Measurements from ENCODE around the gene AFDN. TPM values are rescaled to one million over a fixed set of nuclear protein-coding genes. Genes with fewer than 3 reads are reported as not detected.

Gene AFDN
- total and polyA plus RNA-seq, 2 of the 8 experiments (the other 6 are each of a cell fraction or from before 2014, with no cell fraction given): 53.4 to 192 TPM

DNA sequence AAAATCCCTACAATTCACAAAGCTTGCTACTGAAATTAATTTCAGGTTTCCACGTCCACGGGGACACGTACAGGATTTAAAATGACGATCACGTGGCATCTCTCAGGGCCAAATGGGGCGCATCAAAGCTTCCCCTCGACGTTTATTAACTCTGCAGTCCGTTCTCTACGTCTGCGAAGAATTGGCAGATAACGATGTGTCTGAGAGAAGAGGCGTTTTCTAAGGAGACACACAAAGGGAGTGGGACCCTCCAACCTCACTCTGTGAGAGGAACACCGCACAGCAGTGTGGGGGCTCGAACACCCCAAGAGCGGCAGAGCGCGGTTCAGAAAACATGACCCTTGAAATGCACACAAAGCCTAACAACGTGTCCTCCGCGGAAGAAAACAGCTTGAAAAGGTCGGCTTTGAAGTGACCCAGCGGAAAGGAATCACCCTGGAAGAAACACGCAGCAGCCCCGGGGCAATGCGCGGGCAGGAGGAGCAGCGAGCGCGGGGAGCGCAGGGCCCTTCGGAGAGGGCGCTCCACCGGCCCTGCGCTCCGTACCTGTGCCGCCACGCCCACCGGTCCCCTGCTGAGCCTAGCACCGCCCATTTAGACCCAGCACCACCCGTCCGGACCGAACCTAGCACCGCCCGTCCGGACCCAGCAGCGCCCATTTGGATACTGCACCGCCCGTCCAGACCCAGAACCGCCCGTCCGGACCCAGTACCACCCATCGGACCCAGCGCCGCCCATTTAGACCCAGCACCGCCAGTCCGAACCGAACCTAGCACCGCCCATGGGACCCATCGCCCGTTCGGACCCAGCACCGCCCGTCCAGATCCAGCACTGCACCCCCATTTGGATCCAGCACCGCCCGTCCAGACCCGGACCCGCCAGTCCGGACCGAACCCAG, 1.1 kb upstream of the AFDN start (continued):
- TF ChIP-seq, protein P1, sequence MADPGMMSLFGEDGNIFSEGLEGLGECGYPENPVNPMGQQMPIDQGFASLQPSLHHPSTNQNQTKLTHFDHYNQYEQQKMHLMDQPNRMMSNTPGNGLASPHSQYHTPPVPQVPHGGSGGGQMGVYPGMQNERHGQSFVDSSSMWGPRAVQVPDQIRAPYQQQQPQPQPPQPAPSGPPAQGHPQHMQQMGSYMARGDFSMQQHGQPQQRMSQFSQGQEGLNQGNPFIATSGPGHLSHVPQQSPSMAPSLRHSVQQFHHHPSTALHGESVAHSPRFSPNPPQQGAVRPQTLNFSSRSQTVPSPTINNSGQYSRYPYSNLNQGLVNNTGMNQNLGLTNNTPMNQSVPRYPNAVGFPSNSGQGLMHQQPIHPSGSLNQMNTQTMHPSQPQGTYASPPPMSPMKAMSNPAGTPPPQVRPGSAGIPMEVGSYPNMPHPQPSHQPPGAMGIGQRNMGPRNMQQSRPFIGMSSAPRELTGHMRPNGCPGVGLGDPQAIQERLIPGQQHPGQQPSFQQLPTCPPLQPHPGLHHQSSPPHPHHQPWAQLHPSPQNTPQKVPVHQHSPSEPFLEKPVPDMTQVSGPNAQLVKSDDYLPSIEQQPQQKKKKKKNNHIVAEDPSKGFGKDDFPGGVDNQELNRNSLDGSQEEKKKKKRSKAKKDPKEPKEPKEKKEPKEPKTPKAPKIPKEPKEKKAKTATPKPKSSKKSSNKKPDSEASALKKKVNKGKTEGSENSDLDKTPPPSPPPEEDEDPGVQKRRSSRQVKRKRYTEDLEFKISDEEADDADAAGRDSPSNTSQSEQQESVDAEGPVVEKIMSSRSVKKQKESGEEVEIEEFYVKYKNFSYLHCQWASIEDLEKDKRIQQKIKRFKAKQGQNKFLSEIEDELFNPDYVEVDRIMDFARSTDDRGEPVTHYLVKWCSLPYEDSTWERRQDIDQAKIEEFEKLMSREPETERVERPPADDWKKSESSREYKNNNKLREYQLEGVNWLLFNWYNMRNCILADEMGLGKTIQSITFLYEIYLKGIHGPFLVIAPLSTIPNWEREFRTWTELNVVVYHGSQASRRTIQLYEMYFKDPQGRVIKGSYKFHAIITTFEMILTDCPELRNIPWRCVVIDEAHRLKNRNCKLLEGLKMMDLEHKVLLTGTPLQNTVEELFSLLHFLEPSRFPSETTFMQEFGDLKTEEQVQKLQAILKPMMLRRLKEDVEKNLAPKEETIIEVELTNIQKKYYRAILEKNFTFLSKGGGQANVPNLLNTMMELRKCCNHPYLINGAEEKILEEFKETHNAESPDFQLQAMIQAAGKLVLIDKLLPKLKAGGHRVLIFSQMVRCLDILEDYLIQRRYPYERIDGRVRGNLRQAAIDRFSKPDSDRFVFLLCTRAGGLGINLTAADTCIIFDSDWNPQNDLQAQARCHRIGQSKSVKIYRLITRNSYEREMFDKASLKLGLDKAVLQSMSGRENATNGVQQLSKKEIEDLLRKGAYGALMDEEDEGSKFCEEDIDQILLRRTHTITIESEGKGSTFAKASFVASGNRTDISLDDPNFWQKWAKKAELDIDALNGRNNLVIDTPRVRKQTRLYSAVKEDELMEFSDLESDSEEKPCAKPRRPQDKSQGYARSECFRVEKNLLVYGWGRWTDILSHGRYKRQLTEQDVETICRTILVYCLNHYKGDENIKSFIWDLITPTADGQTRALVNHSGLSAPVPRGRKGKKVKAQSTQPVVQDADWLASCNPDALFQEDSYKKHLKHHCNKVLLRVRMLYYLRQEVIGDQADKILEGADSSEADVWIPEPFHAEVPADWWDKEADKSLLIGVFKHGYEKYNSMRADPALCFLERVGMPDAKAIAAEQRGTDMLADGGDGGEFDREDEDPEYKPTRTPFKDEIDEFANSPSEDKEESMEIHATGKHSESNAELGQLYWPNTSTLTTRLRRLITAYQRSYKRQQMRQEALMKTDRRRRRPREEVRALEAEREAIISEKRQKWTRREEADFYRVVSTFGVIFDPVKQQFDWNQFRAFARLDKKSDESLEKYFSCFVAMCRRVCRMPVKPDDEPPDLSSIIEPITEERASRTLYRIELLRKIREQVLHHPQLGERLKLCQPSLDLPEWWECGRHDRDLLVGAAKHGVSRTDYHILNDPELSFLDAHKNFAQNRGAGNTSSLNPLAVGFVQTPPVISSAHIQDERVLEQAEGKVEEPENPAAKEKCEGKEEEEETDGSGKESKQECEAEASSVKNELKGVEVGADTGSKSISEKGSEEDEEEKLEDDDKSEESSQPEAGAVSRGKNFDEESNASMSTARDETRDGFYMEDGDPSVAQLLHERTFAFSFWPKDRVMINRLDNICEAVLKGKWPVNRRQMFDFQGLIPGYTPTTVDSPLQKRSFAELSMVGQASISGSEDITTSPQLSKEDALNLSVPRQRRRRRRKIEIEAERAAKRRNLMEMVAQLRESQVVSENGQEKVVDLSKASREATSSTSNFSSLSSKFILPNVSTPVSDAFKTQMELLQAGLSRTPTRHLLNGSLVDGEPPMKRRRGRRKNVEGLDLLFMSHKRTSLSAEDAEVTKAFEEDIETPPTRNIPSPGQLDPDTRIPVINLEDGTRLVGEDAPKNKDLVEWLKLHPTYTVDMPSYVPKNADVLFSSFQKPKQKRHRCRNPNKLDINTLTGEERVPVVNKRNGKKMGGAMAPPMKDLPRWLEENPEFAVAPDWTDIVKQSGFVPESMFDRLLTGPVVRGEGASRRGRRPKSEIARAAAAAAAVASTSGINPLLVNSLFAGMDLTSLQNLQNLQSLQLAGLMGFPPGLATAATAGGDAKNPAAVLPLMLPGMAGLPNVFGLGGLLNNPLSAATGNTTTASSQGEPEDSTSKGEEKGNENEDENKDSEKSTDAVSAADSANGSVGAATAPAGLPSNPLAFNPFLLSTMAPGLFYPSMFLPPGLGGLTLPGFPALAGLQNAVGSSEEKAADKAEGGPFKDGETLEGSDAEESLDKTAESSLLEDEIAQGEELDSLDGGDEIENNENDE (IDR thresholded peaks at IDR 0.05; ENCODE audit: insufficient replicate concordance, low read length): no peak
- TF ChIP-seq, protein P2, sequence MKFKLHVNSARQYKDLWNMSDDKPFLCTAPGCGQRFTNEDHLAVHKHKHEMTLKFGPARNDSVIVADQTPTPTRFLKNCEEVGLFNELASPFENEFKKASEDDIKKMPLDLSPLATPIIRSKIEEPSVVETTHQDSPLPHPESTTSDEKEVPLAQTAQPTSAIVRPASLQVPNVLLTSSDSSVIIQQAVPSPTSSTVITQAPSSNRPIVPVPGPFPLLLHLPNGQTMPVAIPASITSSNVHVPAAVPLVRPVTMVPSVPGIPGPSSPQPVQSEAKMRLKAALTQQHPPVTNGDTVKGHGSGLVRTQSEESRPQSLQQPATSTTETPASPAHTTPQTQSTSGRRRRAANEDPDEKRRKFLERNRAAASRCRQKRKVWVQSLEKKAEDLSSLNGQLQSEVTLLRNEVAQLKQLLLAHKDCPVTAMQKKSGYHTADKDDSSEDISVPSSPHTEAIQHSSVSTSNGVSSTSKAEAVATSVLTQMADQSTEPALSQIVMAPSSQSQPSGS (IDR thresholded peaks at IDR 0.05; ENCODE audit: low read length): no peak
- TF ChIP-seq SP1 (IDR thresholded peaks at IDR 0.05; ENCODE audit: low read depth, low read length) (no peak), JUND (IDR thresholded peaks at IDR 0.05; ENCODE audit: low read length) (no peak), CEBPB (IDR thresholded peaks at IDR 0.05; ENCODE audit: low read depth, low read length) (no peak), HDAC2 (IDR thresholded peaks at IDR 0.05; ENCODE audit: borderline replicate concordance in 1 of 2, low read depth in 2 of 2, low read length in 2 of 2) (0 out of 4 replicates have a peak, but pooled peaks of 1 of the 2 experiments have one; percentile 31), BRCA1 (IDR thresholded peaks at IDR 0.05; ENCODE audit: low read depth, low read length) (no peak), SP2 (IDR thresholded peaks at IDR 0.05; ENCODE audit: low read length) (no peak)

Data from H1 (cell line).